Measurements from ENCODE around the gene ANOS1. TPM values are rescaled to one million over a fixed set of nuclear protein-coding genes. Genes with fewer than 3 reads are reported as not detected.
"Not testable (repeated sequence)": the region's sequence is repeated elsewhere in the genome, so short reads cannot be mapped to it uniquely, and the experiment has no call there.

Gene ANOS1
- total RNA-seq, 1 donor from 2014 or later = 5.0 TPM

GRCh38 chrX:8520178-8520577 lies 211.8 kb downstream of the ANOS1 start:
- DNase-seq = no peak
- H3K36me3 ChIP-seq = no peaks in the 10 kb centered on the region
- H3K4me1 ChIP-seq = no peaks in the 10 kb centered on the region
- intact Hi-C loops (cut with micrococcal nuclease) = no loop called here
- H3K9me3 ChIP-seq (replicated peaks) = no peaks in the 10 kb centered on the region
- TF ChIP-seq, protein P1, sequence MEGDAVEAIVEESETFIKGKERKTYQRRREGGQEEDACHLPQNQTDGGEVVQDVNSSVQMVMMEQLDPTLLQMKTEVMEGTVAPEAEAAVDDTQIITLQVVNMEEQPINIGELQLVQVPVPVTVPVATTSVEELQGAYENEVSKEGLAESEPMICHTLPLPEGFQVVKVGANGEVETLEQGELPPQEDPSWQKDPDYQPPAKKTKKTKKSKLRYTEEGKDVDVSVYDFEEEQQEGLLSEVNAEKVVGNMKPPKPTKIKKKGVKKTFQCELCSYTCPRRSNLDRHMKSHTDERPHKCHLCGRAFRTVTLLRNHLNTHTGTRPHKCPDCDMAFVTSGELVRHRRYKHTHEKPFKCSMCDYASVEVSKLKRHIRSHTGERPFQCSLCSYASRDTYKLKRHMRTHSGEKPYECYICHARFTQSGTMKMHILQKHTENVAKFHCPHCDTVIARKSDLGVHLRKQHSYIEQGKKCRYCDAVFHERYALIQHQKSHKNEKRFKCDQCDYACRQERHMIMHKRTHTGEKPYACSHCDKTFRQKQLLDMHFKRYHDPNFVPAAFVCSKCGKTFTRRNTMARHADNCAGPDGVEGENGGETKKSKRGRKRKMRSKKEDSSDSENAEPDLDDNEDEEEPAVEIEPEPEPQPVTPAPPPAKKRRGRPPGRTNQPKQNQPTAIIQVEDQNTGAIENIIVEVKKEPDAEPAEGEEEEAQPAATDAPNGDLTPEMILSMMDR (IDR thresholded peaks at IDR 0.05; ENCODE audit: borderline replicate concordance) = no peak
- H3K27ac ChIP-seq (replicated peaks) = no peak overlapping the region
- no peak overlapping the region for H3K4me3 ChIP-seq
- H3K27me3 ChIP-seq (ENCODE audit: low read depth) = no peaks in the 10 kb centered on the region

DNA sequence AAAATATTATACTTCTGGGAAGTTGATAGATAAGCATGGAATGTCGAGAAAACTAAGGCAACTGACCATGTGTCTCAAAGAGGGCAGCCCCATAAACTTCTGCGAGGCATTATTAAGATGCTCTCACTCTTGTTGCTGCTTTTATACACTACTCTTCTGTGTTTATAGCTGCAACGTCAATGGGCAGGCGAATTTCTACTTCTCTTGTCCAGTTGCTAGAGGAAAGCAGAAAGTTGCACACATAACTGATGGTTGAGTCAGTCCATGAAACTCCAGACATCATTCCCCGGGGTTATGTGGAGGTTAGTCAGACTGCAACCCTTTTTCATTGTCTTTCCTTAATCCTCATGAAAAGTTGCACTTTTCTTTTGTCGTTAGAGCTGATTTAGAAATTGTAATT lies 227.5 kb downstream of the ANOS1 start:
- H3K9me3 ChIP-seq (replicated peaks) = no peaks in the 10 kb centered on the region
- intact Hi-C loops (cut with micrococcal nuclease) = no loop called here
- H3K4me1 ChIP-seq = no peaks in the 10 kb centered on the region

DNA sequence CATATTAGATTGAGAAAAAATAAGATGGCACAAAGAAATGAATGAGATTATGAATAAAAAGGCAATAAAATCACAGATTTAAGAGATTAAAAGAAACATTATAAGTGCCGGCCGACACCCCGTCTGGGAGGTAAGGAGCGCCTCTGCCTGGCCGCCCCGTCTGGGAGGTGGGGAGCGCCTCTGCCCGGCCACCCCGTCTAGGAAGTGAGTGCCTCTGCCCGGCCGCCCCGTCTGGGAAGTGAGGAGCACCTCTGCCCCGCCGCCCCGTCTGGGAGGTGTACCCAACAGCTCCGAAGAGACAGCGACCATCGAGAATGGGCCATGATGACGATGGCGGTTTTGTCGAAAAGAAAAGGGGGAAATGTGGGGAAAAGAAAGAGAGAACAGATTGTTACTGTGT lies 229.8 kb downstream of the ANOS1 start:
- H3K27me3 ChIP-seq (ENCODE audit: low read depth); H3K4me3 ChIP-seq; intact Hi-C loops (cut with micrococcal nuclease); H3K36me3 ChIP-seq; DNase-seq; H3K9me3 ChIP-seq (replicated peaks); H3K27ac ChIP-seq (replicated peaks); H3K4me1 ChIP-seq: not testable (repeated sequence)

More for the DNA sequence above, 227.5 kb downstream of the ANOS1 start:
- DNase-seq = no peak
- H3K27me3 ChIP-seq (ENCODE audit: low read depth) = no peaks in the 10 kb centered on the region
- no peaks in the 10 kb centered on the region for H3K36me3 ChIP-seq
- TF ChIP-seq, protein P1 (IDR thresholded peaks at IDR 0.05; ENCODE audit: borderline replicate concordance) = no peak
- H3K27ac ChIP-seq (replicated peaks) = no peak overlapping the region
- H3K4me3 ChIP-seq = no peak overlapping the region

DNA sequence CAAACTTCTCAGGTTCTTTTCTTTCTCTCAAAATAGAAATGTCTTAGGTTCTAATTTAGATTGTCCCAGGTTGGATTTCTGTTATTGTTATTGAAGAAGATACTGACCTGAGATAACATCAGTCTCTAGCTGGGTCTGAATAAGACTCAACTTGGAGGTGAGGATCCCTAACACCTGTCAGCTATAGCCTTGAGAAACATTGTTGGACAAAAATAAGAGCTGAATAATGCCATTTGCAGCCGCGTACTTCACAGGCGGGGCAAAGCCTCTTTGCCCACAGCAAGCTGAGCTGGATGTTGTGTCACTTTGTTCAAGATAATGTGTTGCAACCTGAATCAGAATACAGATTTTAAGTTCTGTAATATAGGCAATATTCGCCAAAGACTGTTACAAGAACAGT lies 231.7 kb downstream of the ANOS1 start:
- Histone ChIP-seq H3K9me3 (replicated peaks) (no peaks in the 10 kb centered on the region), H3K36me3 (no peaks in the 10 kb centered on the region), H3K27me3 (ENCODE audit: low read depth) (no peaks in the 10 kb centered on the region), H3K4me3 (no peak overlapping the region), H3K27ac (replicated peaks) (no peak overlapping the region), H3K4me1 (no peaks in the 10 kb centered on the region)
- TF ChIP-seq, protein P1 (IDR thresholded peaks at IDR 0.05; ENCODE audit: borderline replicate concordance) = no peak
- no peak for DNase-seq
- intact Hi-C loops (cut with micrococcal nuclease) = no loop called here

- DNase-seq; H3K9me3 ChIP-seq (replicated peaks); H3K4me3 ChIP-seq; H3K36me3 ChIP-seq; intact Hi-C loops (cut with micrococcal nuclease); H3K4me1 ChIP-seq; H3K27ac ChIP-seq (replicated peaks); H3K27me3 ChIP-seq (ENCODE audit: low read depth): not testable (repeated sequence)
Observed at GRCh38 chrX:8495036-8495435, 236.9 kb downstream of the ANOS1 start.

- no peak for DNase-seq
- Histone ChIP-seq H3K36me3 (no peaks in the 10 kb centered on the region), H3K4me1 (no peaks in the 10 kb centered on the region), H3K27ac (replicated peaks) (no peak overlapping the region), H3K9me3 (replicated peaks) (no peaks in the 10 kb centered on the region), H3K27me3 (ENCODE audit: low read depth) (no peaks in the 10 kb centered on the region), H3K4me3 (no peak overlapping the region)
- TF ChIP-seq, protein P1 (IDR thresholded peaks at IDR 0.05; ENCODE audit: borderline replicate concordance) = no peak
- intact Hi-C loops (cut with micrococcal nuclease) = no loop called here
Observed at GRCh38 chrX:8484360-8484949, 247.5 kb downstream of the ANOS1 start.

Other genes starting within 250 kb of the ANOS1 start
- gene FAM9A, start 69.2 kb upstream of the ANOS1 start, total RNA-seq = not detected

Measured in left ventricle myocardium inferior (tissue), 1 donor.